Measurements from ENCODE around the gene TMEM117.

Gene TMEM117

GRCh38 chr12:44379831-44380230 is 544.0 kb downstream of the TMEM117 start:
- no peak for DNase-seq (ENCODE audit: low spot score)

- no peak for DNase-seq (ENCODE audit: low spot score)
Measured at GRCh38 chr12:44380861-44381260, 545.0 kb downstream of the TMEM117 start.

- DNase-seq (ENCODE audit: low spot score) = peak; percentile 48
Measured at GRCh38 chr12:44381341-44381740, 545.5 kb downstream of the TMEM117 start.

GRCh38 chr12:44384136-44384535 is 548.3 kb downstream of the TMEM117 start:
- DNase-seq (ENCODE audit: low spot score) = no peak

- DNase-seq (ENCODE audit: low spot score) = no peak
Measured at GRCh38 chr12:44385964-44386363, 550.1 kb downstream of the TMEM117 start.

- no peak for DNase-seq (ENCODE audit: low spot score)
Measured at GRCh38 chr12:44387581-44387980, 551.7 kb downstream of the TMEM117 start.

GRCh38 chr12:44389038-44389437 is 553.2 kb downstream of the TMEM117 start:
- no peak for DNase-seq (ENCODE audit: low spot score)

GRCh38 chr12:44389896-44390295 is 554.0 kb downstream of the TMEM117 start:
- DNase-seq (ENCODE audit: low spot score) = no peak

- no peak for DNase-seq (ENCODE audit: low spot score)
Measured at GRCh38 chr12:44397631-44398030, 561.8 kb downstream of the TMEM117 start.

- DNase-seq (ENCODE audit: low spot score) = no peak
Measured at GRCh38 chr12:44403185-44403584, 567.3 kb downstream of the TMEM117 start.

- no peak for DNase-seq (ENCODE audit: low spot score)
Measured at GRCh38 chr12:44405297-44405696, 569.4 kb downstream of the TMEM117 start.

GRCh38 chr12:44422559-44422958 is 586.7 kb downstream of the TMEM117 start:
- no peak for DNase-seq (ENCODE audit: low spot score)

GRCh38 chr12:44428825-44429224 is 592.9 kb downstream of the TMEM117 start:
- no peak for DNase-seq (ENCODE audit: low spot score)

GRCh38 chr12:44431647-44432343 is 595.9 kb downstream of the TMEM117 start:
- DNase-seq (ENCODE audit: low spot score) = no peak

- DNase-seq (ENCODE audit: low spot score) = no peak
Measured at GRCh38 chr12:44433659-44434058, 597.8 kb downstream of the TMEM117 start.

GRCh38 chr12:44436756-44437155 is 600.9 kb downstream of the TMEM117 start:
- DNase-seq (ENCODE audit: low spot score) = no peak
